Measurements from ENCODE around the gene NDUFAB1. TPM values are rescaled to one million over a fixed set of nuclear protein-coding genes. Genes with fewer than 3 reads are reported as not detected.

The NDUFAB1 gene
- total RNA-seq, 1 donor from 2014 or later: 66.7 TPM

DNA sequence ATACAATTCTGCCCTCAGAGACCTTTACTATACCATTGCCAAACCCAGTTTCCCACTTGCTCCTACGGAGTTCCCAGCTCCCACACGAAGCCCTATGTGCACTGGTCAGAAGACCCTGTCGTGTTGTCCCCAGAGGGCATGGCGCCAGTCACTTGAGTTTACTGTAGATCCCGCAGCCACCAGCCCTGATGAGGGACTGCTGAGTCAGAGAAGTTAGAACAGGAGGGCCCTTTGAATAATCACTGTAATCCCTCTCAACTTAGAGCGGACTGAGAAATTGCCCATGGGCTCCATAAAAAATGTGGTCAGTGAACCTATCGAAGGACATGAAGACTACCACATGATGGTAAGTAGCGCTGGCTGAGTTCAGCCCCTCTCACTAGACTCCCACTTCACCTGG lies 29.4 kb downstream of the NDUFAB1 start:
- no peaks in the 10 kb centered on the region for H3K27me3 Mint-ChIP-seq (ENCODE audit: low read depth)
- H3K36me3 Mint-ChIP-seq: peaks cover 56% of the 10 kb centered on the region
- no peak overlapping the region for H3K4me3 Mint-ChIP-seq
- no peak overlapping the region for H3K27ac Mint-ChIP-seq
- no peaks in the 10 kb centered on the region for H3K9me3 Mint-ChIP-seq
- no peak for DNase-seq (ENCODE audit: low spot score in 2 of 2, unreplicated experiment in 2 of 2)
- H3K4me1 Mint-ChIP-seq: no peaks in the 10 kb centered on the region
- TF ChIP-seq, protein P1, sequence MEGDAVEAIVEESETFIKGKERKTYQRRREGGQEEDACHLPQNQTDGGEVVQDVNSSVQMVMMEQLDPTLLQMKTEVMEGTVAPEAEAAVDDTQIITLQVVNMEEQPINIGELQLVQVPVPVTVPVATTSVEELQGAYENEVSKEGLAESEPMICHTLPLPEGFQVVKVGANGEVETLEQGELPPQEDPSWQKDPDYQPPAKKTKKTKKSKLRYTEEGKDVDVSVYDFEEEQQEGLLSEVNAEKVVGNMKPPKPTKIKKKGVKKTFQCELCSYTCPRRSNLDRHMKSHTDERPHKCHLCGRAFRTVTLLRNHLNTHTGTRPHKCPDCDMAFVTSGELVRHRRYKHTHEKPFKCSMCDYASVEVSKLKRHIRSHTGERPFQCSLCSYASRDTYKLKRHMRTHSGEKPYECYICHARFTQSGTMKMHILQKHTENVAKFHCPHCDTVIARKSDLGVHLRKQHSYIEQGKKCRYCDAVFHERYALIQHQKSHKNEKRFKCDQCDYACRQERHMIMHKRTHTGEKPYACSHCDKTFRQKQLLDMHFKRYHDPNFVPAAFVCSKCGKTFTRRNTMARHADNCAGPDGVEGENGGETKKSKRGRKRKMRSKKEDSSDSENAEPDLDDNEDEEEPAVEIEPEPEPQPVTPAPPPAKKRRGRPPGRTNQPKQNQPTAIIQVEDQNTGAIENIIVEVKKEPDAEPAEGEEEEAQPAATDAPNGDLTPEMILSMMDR (IDR thresholded peaks at IDR 0.05; ENCODE audit: unreplicated experiment): no peak

DNA sequence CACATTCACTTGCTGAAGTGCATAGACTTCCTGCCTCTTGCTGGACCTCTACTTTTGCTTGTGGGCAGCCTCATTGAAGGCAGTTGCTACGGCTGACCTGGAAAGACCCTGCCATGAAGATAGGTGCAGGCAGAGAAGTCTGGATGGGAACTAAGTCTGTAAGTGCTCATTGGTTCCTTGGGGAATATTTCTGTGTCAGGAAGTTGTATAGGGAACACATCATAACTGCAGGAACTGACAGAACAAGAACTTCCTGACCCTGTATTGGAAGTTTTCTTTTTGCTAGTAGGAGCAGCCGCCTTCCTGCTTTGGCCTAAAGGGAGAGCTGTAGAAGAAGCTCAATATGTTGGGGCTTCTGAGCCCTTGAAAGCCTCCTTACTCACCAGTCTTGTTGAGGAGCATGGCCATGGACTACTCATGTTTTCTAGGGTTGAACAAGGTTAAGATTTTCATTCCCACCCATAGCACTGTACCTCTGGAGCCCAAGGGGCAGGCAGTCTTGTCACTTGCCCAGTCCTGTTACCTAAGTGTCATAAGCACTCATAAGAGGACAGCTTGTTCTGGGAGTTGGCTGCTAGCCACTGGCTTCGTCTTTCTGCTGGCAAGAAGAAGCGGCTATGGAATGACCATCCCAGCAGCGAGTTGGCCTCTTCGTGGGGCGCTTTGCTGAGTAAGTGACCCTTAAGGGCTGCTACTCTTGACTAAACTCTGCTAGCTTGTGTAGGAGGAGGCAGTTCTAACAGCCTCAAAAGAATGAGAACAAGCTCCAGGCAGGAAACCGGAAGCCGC lies 31.3 kb downstream of the NDUFAB1 start:
- H3K9me3 Mint-ChIP-seq: no peaks in the 10 kb centered on the region
- DNase-seq (ENCODE audit: low spot score in 2 of 2, unreplicated experiment in 2 of 2): no peak
- no peaks in the 10 kb centered on the region for H3K27me3 Mint-ChIP-seq (ENCODE audit: low read depth)
- peaks cover 3% of the 10 kb centered on the region for H3K4me1 Mint-ChIP-seq
- H3K27ac Mint-ChIP-seq: no peak overlapping the region
- no peak overlapping the region for H3K4me3 Mint-ChIP-seq
- TF ChIP-seq, protein P1 (IDR thresholded peaks at IDR 0.05; ENCODE audit: unreplicated experiment): no peak
- H3K36me3 Mint-ChIP-seq: peaks cover 52% of the 10 kb centered on the region

DNA sequence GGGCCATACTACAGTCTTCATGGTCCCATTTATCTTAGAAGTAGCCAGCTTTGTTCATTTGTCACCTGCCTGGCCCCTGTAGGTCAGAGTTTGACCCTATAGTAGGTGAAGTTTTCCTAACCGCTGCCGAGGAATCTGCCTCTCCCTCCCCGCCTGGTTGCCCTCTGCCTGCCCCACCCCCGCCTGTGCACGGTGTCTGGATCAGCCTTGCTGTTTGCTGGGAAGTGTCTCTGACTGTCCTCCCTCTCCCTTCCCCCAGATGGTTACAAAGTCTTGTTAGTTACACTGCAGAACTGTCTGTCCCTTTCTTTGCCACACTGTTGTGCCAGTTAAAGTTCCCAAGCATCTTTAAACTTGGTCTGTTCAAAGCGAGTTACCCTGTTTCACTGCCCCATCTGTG lies 32.9 kb downstream of the NDUFAB1 start:
- H3K36me3 Mint-ChIP-seq: peaks cover 48% of the 10 kb centered on the region

DNA sequence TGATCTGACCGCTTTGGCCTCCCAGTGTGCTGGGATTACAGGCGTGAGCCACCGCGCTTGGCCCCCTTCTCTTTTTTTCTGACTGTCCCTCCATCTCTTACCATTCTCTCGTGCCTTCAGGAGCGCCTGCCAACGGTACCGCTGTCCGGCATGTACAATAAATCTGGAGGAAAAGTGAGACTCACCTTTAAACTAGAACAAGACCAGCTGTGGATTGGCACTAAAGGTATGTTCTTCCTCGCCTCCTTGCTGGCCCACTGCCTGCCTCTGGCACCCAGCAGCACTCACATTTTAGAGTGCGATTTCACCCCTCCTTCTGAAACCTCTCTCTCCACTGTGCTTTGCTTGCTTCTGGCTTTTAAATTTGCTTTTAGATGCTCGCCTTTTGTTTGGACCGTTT lies 33.6 kb downstream of the NDUFAB1 start:
- Mint-ChIP-seq H3K27me3 (ENCODE audit: low read depth) (no peaks in the 10 kb centered on the region), H3K4me1 (peaks cover 10% of the 10 kb centered on the region), H3K9me3 (no peaks in the 10 kb centered on the region), H3K27ac (no peak overlapping the region), H3K4me3 (no peak overlapping the region), H3K36me3 (peaks cover 44% of the 10 kb centered on the region)
- TF ChIP-seq, protein P1 (IDR thresholded peaks at IDR 0.05; ENCODE audit: unreplicated experiment): no peak
- no peak for DNase-seq (ENCODE audit: low spot score in 2 of 2, unreplicated experiment in 2 of 2)

More for the DNA sequence above, 32.9 kb downstream of the NDUFAB1 start:
- peaks cover 10% of the 10 kb centered on the region for H3K4me1 Mint-ChIP-seq
- no peak overlapping the region for H3K4me3 Mint-ChIP-seq
- H3K27ac Mint-ChIP-seq: no peak overlapping the region
- no peaks in the 10 kb centered on the region for H3K9me3 Mint-ChIP-seq
- H3K27me3 Mint-ChIP-seq (ENCODE audit: low read depth): no peaks in the 10 kb centered on the region
- no peak for DNase-seq (ENCODE audit: low spot score in 2 of 2, unreplicated experiment in 2 of 2)
- TF ChIP-seq, protein P1 (IDR thresholded peaks at IDR 0.05; ENCODE audit: unreplicated experiment): no peak

DNA sequence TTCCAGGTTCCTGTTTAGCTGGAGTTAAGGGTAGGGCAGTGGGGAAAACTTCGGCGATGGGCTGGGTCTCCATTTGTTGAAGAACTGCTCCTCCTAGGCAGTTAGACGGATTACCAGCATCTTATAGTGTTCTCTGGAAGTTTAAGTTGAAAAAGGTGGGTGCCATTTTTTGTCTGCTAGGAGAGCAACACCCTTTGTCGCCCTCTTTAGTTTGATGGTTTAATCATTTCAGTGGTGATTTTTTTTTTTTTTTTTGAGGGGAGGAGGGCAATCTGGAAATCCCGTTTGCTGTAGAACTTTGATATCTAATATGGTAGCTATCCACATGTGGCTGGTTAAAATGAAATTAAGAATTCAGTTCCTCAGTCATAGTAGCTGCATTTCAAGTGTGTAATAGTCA lies 34.5 kb downstream of the NDUFAB1 start:
- H3K4me3 Mint-ChIP-seq: no peak overlapping the region
- no peak for DNase-seq (ENCODE audit: low spot score in 2 of 2, unreplicated experiment in 2 of 2)
- H3K4me1 Mint-ChIP-seq: peaks cover 15% of the 10 kb centered on the region
- no peaks in the 10 kb centered on the region for H3K9me3 Mint-ChIP-seq
- peaks cover 35% of the 10 kb centered on the region for H3K36me3 Mint-ChIP-seq
- TF ChIP-seq, protein P1 (IDR thresholded peaks at IDR 0.05; ENCODE audit: unreplicated experiment): no peak
- no peaks in the 10 kb centered on the region for H3K27me3 Mint-ChIP-seq (ENCODE audit: low read depth)
- H3K27ac Mint-ChIP-seq: no peak overlapping the region

All from mesothelial cell of epicardium (in vitro differentiated cells).